Spleen (tissue), 7 donors: ENCODE measurements around the gene NT5DC4.

Experiments
- CTCF ChIP-seq, 11 experiments: fragments of 200-600 bp in 7 of 11; fragments of 450-650 bp in 4 of 11; sonication (generic) in 4 of 11; IDR thresholded peaks in 8 of 11; conservative IDR thresholded peaks in 3 of 11; 1 replicate in 7 of 11; 2 replicates in 4 of 11; pipeline versions ENCODE4 v1.4.0 to v1.8.0; 2016 to 2021; ENCODE audit warnings: antibody characterized with exemption in 11 of 11, inconsistent platforms in 4 of 11, mild to moderate bottlenecking in 1 of 11
- POLR2A ChIP-seq, 3 donors: fragments of 450-650 bp; IDR thresholded peaks; one replicate each; pipeline ENCODE4 v1.5.1; 2017; ENCODE audit warnings: antibody characterized with exemption in 3 of 3, mild to moderate bottlenecking in 1 of 3
- donor health status: DM: no; HTN: no; CAD: no; lungs with moderate emphysema.
- donor health status: DM: no; HTN: no; CAD: no.
- donor health status: DM: no; HTN: no; CAD: no.

GRCh38 chr2:112683550-112684414 lies 37.0 kb upstream of the NT5DC4 start:
- TF ChIP-seq POLR2A (IDR thresholded peaks at IDR 0.05) (no peak), CTCF (IDR thresholded peaks at IDR 0.05 in 8 of 11, conservative IDR thresholded peaks at IDR 0.05 in 3 of 11) (no peak)
